PC-9 (cell line): ENCODE results near the gene AP3S2. TPM values are rescaled to one million over a fixed set of nuclear protein-coding genes. Genes with fewer than 3 reads are reported as not detected.

Experiments
- microRNA-seq: library from miRNA; unstranded; fragments of <30 nt; microRNA quantifications from one replicate; pipeline ENCODE4 v1.2.0, GENCODE V29; 2021; ENCODE audit warnings: borderline number of aligned reads, borderline replicate concordance
- total RNA-seq: library from RNA; stranded (reverse); gene quantifications from 2 replicates; pipeline ENCODE4 v1.2.3, GENCODE V29; 2021

The AP3S2 gene
- total RNA-seq, 1 experiment from 2014 or later, result 57.6 TPM

Small RNA genes lying within 50 kb of the gene (microRNA-seq; reads per million reads assigned to microRNA genes)
- not detected for gene MIR5009
- gene MIR5094, result not detected

Other genes with a start within 250 kb of the AP3S2 start
- 13.3 and 15.7 TPM in 2 replicates for gene KIF7, start 238.5 kb downstream of the AP3S2 start, total RNA-seq
- 1.0 and 1.3 TPM in 2 replicates for gene PLIN1, start 214.6 kb downstream of the AP3S2 start, total RNA-seq
- 11.7 and 12.8 TPM in 2 replicates for gene PEX11A, start 203.2 kb downstream of the AP3S2 start, total RNA-seq
- 1.1 and 1.8 TPM in 2 replicates for gene WDR93, start 203.2 kb downstream of the AP3S2 start, total RNA-seq
- 8.5 and 17.8 TPM in 2 replicates for gene MESP1, start 142.7 kb downstream of the AP3S2 start, total RNA-seq
- gene MESP2, start 117.7 kb downstream of the AP3S2 start, total RNA-seq, result 1.3 and 2.4 TPM in 2 replicates
- gene ANPEP, start 79.1 kb downstream of the AP3S2 start, total RNA-seq, result 172 and 175 TPM in 2 replicates
- 28.6 and 30.4 TPM in 2 replicates for gene ARPIN, start 19.0 kb upstream of the AP3S2 start, total RNA-seq
- gene ZNF710, start 107.3 kb upstream of the AP3S2 start, total RNA-seq, result 23.4 and 25.2 TPM in 2 replicates
- 87.9 and 96.7 TPM in 2 replicates for gene IDH2, start 208.5 kb upstream of the AP3S2 start, total RNA-seq